Upper lobe of left lung (tissue), 6 donors: ENCODE data around the gene DNASE1L1. TPM values are rescaled to one million over a fixed set of nuclear protein-coding genes. Genes with fewer than 3 reads are reported as not detected.

Experiments
- ATAC-seq, 2 donors: fragments of 200-7000 bp; cut with Tn5 transposase; one replicate each; pipeline ENCODE4 v1.9.1; 2022; ENCODE audit warnings: mild to moderate bottlenecking in 2 of 2, moderate library complexity in 2 of 2; ENCODE audit not compliant: low FRiP score in 2 of 2
- DNase-seq, 2 donors: peaks; one replicate each; pipeline ENCODE4 v3.0.0-alpha.2; 2019 to 2020
- H3K27ac ChIP-seq, 4 donors: fragments of 200-600 bp; sonication (generic); one replicate each; pipeline ENCODE4 v1.5.1; 2016 to 2019
- H3K27me3 ChIP-seq, 4 donors: fragments of 200-600 bp; sonication (generic); one replicate each; pipeline ENCODE4 v1.5.1; 2017 to 2019
- H3K36me3 ChIP-seq, 4 donors: fragments of 200-600 bp; sonication (generic); one replicate each; pipeline ENCODE4 v1.5.1; 2016 to 2019
- H3K4me1 ChIP-seq, 4 donors: fragments of 200-600 bp; sonication (generic); one replicate each; pipeline ENCODE4 v1.5.1; 2018 to 2019
- H3K4me3 ChIP-seq, 4 donors: fragments of 200-600 bp; sonication (generic); one replicate each; pipeline ENCODE4 v1.5.1; 2017 to 2019; ENCODE audit warnings: mild to moderate bottlenecking in 2 of 4, moderate library complexity in 1 of 4
- H3K9me3 ChIP-seq, 4 donors: fragments of 200-600 bp; sonication (generic); one replicate each; pipeline ENCODE4 v1.5.1; 2018 to 2019
- CTCF ChIP-seq, 6 experiments: fragments of 450-650 bp in 4 of 6; fragments of 200-600 bp in 2 of 6; sonication (generic) in 2 of 6; IDR thresholded peaks; one replicate each; pipeline ENCODE4 v1.5.1; 2016 to 2019; ENCODE audit warnings: antibody characterized with exemption in 6 of 6
- EP300 ChIP-seq, 4 donors: sonication (generic); formaldehyde crosslinking; IDR thresholded peaks; one replicate each; pipeline ENCODE4 v1.5.1; 2017; ENCODE audit warnings: antibody characterized with exemption in 4 of 4, control low read depth in 2 of 4
- POLR2A ChIP-seq, 4 donors: fragments of 450-650 bp; IDR thresholded peaks; one replicate each; pipeline ENCODE4 v1.5.1; 2016 to 2017; ENCODE audit warnings: antibody characterized with exemption in 4 of 4, mild to moderate bottlenecking in 2 of 4
- POLR2AphosphoS5 ChIP-seq, 2 donors: sonication (generic); formaldehyde crosslinking; IDR thresholded peaks; one replicate each; pipeline ENCODE4 v1.5.1; 2017; ENCODE audit warnings: antibody characterized with exemption in 2 of 2
- WGBS, 2 donors: methylation state at CpG; one replicate each; pipeline ENCODE4 v1.1.5; 2017 to 2018; 5-methylcytosine and 5-hydroxymethylcytosine counted together
- total RNA-seq, 6 donors: library from RNA; depleted of rRNA in 4 of 6; stranded (reverse); fragments of >200 nt in 4 of 6; gene quantifications; one replicate each; pipeline versions ENCODE4 v1.1.0 to v1.2.1, GENCODE V29; 2016 to 2021
- donor health status: DM: no; HTN: no; CAD: no; lungs with moderate emphysema.
- donor health status: DM: no; HTN: yes; CAD: no; lungs with severe emphysema.

Gene DNASE1L1
- total RNA-seq, 6 donors from 2014 or later: 18.9 to 55.5 (median 48.2) TPM

- Histone ChIP-seq H3K4me1 (peaks cover 9 to 36% (median 10%) of the 10 kb centered on the region in 4 donors), H3K9me3 (peaks cover 0 to 4% (median 0%) of the 10 kb centered on the region in 4 donors), H3K4me3 (no peak overlapping the region), H3K27ac (no peak overlapping the region), H3K27me3 (no peaks in the 10 kb centered on the region), H3K36me3 (peaks cover 0 to 35% (median 19%) of the 10 kb centered on the region in 4 donors)
- no peak for TF ChIP-seq POLR2A (IDR thresholded peaks at IDR 0.05)
- no peak for TF ChIP-seq EP300 (IDR thresholded peaks at IDR 0.05)
- no peak for TF ChIP-seq POLR2AphosphoS5 (IDR thresholded peaks at IDR 0.05)
- no peak for TF ChIP-seq CTCF (IDR thresholded peaks at IDR 0.05)
- DNase-seq: no peak
- 87 to 93% methylated on average over 8 to 17 of the region's 17 CpGs for WGBS, 2 donors
- ATAC-seq: no peak
Measured at GRCh38 chrX:154440623-154441357, 31.7 kb upstream of the DNASE1L1 start.

DNA sequence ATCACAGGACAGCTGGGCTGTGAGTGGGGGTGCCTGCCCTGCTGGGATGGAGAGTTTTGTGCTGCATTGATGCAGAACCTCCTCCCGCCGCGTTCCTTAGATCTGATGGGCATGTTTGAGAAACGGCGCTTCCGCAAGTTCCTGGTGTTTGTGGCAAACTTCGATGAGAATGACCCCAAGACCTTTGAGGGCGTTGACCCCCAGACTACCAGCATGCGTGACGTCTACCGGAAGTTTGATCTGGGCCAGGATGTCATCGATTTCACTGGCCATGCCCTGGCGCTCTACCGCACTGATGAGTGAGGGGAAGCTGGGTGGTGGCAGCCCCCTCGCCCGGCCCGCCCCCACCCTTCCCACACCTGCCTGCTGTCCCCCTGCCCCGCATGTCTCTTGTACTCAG, 30.8 kb upstream of the DNASE1L1 start:
- ATAC-seq: no peak
- Histone ChIP-seq H3K27me3 (no peaks in the 10 kb centered on the region), H3K9me3 (peaks cover 0 to 4% (median 0%) of the 10 kb centered on the region in 4 donors), H3K27ac (no peak overlapping the region), H3K36me3 (peaks cover 0 to 41% (median 23%) of the 10 kb centered on the region in 4 donors), H3K4me1 (peaks cover 5 to 26% (median 6%) of the 10 kb centered on the region in 4 donors), H3K4me3 (no peak overlapping the region)
- TF ChIP-seq CTCF (IDR thresholded peaks at IDR 0.05): no peak
- no peak for TF ChIP-seq POLR2AphosphoS5 (IDR thresholded peaks at IDR 0.05)
- no peak for TF ChIP-seq EP300 (IDR thresholded peaks at IDR 0.05)
- TF ChIP-seq POLR2A (IDR thresholded peaks at IDR 0.05): no peak
- no peak for DNase-seq
- 81 to 87% methylated on average over 6 to 18 of the region's 18 CpGs for WGBS, 2 donors

- H3K4me1 ChIP-seq: peaks cover 3 to 23% (median 4%) of the 10 kb centered on the region in 4 donors
- no peaks in the 10 kb centered on the region for H3K27me3 ChIP-seq
- no peak for ATAC-seq
- peaks cover 0 to 4% (median 0%) of the 10 kb centered on the region in 4 donors for H3K9me3 ChIP-seq
- WGBS, 2 donors: 43 to 66% methylated on average over 13 to 28 of the region's 28 CpGs
- peaks cover 0 to 57% (median 29%) of the 10 kb centered on the region in 4 donors for H3K36me3 ChIP-seq
- peak overlapping the region; percentile 53 to 84 (median 74) for H3K4me3 ChIP-seq
- TF ChIP-seq POLR2AphosphoS5 (IDR thresholded peaks at IDR 0.05) (no peak), CTCF (IDR thresholded peaks at IDR 0.05) (no peak), POLR2A (IDR thresholded peaks at IDR 0.05) (no peak)
- no peak for DNase-seq
- H3K27ac ChIP-seq: peak overlapping the region in 3 of 4 donors; percentile 86 to 96 (median 90)
Measured at GRCh38 chrX:154437971-154438893, 29.2 kb upstream of the DNASE1L1 start.

DNA sequence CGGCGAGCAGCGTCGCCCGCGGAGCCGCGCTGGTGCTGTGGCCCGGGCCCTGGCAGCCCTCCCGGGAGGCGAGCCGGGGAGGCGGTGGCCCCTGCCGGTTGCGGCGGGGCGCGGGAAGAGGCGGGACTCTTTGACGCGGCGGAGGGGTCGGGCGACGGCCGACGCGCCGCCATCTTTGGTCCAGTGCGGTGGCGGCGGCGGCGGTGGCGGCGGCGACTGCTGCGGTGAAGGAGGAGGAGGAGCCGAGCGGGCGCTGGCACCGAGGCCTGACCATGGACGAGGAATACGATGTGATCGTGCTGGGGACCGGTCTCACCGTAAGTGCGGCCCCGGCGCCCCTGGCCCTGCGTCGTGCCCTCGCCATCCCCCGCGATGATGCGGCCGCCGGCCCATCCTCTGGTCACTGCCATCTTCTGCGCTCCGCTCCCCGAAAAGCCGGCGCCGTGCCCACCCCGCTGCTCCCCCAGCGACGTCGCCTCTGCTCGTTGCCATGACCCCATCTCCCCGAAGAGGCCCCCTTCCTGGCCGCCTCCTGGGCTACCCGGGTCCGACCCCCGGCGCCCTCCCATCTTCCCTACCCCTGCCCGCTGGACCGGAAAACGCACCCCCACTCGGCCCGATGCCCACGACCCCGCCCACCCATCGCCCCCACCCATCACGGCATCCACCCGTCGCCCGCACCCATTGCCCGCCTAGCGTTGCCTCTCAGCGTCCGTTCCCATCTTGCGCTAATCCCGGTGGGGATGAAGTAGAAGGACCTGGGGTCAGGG, 28.1 kb upstream of the DNASE1L1 start, which contains the start of gene GDI1:
Gene GDI1, plus strand, starts transcription at position 172 of the 770 bp plus-strand sequence. Its CDS starts 101 bp downstream, at position 273.
- WGBS, 2 donors: 0 to 49% methylated on average over 2 to 69 of the region's 93 CpGs
- TF ChIP-seq CTCF (IDR thresholded peaks at IDR 0.05): no peak
- no peak for TF ChIP-seq EP300 (IDR thresholded peaks at IDR 0.05)
- TF ChIP-seq POLR2AphosphoS5 (IDR thresholded peaks at IDR 0.05): peak; percentile 33 to 68
- TF ChIP-seq POLR2A (IDR thresholded peaks at IDR 0.05): peak in 2 of 4 donors; percentile 24 to 65
- H3K4me3 ChIP-seq: peak within 1 kb of the TSS; percentile 53 to 84 (median 74)
- H3K27ac ChIP-seq: peak within 1 kb of the TSS; percentile 85 to 96 (median 88)
- no peaks in the 10 kb centered on the region for H3K27me3 ChIP-seq
- peaks cover 0 to 4% (median 0%) of the 10 kb centered on the region in 4 donors for H3K9me3 ChIP-seq
- DNase-seq (peak; percentile 45 to 94), ATAC-seq (peak in 1 of 2 donors; percentile 90)
- H3K36me3 ChIP-seq: peaks cover 0 to 60% (median 31%) of the 10 kb centered on the region in 4 donors
- peaks cover 3 to 23% (median 4%) of the 10 kb centered on the region in 4 donors for H3K4me1 ChIP-seq
